GM19099 (cell line): ENCODE measurements around the gene RNF130.

Source experiments
- POLR2A ChIP-seq: IDR thresholded peaks from 3 replicates; pipeline ENCODE4 v1.6.1; 2011; ENCODE audit warnings: low read depth; ENCODE audit not compliant: insufficient read length; ENCODE audit errors: extremely low read depth

RNF130 gene

DNA sequence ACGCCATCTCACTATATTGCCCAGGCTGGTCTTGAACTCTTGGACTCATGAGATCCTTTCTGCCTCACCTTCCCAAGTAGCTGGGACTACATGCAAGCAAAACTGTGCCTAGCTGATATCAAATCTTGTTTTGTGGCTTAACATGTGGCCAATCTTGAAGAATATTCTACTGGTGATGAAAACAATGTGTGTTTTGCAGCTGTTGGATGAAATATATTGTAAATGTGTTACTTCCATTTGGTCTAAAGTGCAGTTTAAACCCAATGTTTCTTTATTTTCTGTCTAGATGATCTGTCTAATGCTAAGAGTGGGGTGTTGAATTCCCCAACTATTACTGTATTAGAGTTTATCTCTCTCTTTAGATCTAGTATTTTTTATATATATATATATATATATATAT, 73.1 kb downstream of the RNF130 start:
- no peak for TF ChIP-seq POLR2A

- TF ChIP-seq POLR2A = no peak
Measured at GRCh38 chr5:179994583-179995323, 76.8 kb downstream of the RNF130 start.

DNA sequence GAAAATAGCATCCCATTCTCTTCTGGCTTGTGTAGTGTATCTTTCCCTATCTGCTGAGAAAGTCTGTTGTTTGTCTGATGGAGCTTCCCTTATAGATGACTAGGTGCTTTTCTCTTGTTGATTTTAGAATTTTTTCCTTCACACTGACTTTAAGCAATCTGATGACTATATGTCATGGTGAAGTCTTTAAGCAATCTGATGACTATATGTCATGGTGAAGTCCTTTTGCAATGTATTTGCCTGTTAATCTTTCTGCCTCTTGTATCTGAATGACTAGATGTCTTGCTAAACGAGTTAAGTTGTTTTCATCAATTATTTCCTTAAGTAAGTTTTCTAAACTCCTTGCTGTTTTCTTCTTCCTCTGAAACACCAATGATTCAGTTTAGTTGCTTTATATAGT, 80.5 kb downstream of the RNF130 start:
- TF ChIP-seq POLR2A = no peak

DNA sequence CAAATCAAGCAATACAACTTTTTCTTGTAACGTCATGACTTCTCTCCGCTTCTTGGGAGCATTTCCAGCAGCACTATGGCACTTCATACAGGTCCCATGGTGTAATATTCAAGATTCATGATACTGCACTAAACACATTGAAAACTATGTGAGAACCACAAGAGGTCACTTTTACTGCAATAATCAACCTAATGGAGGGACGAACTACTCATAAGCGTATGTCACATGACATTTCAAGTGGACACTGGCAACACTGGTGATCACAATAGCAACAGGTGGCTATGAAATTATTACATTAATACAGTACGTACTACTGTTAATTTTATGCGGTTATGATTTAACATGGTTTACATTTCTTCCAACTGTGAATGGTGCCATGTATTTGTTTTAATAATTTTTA, 85.2 kb downstream of the RNF130 start:
- no peak for TF ChIP-seq POLR2A

DNA sequence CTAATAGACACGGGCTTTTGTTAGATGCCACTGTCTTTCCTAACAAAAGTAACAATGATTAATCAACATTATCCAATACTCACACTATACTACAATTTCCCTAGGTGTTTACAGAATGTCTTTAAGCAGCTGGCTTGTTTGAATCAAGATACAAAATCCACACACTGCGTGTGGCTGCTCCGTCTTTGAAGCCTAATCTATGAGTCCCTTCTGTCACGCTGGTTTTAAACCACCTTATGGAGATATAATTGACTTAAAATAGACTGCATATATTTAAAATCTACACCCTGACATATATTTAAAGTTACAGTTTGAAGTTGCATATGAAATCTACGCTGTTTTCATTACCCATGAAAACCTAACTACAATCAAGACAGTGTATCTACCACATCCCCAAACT, 89.9 kb downstream of the RNF130 start:
- no peak for TF ChIP-seq POLR2A

- no peak for TF ChIP-seq POLR2A
Measured at GRCh38 chr5:179980767-179981166, 90.8 kb downstream of the RNF130 start.

DNA sequence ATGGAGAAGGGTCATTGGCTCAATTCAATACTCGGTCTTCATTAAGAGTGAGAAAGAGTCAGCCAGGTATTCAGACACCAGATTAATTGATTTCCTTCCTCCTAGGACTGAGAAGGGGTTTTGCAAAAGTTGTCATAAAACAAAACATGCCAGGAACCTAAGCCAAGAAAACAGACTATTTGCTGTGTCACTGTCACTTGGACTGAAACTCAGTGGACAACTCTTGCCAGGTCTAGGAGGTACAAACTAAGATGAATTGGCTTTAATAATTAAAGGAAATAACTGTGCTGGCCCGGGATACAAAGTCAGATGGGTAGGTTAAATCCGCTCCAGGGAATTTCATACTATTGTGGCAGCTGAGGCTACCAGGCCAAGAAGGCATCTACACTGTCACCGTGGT, 92.8 kb downstream of the RNF130 start:
- TF ChIP-seq POLR2A = no peak

DNA sequence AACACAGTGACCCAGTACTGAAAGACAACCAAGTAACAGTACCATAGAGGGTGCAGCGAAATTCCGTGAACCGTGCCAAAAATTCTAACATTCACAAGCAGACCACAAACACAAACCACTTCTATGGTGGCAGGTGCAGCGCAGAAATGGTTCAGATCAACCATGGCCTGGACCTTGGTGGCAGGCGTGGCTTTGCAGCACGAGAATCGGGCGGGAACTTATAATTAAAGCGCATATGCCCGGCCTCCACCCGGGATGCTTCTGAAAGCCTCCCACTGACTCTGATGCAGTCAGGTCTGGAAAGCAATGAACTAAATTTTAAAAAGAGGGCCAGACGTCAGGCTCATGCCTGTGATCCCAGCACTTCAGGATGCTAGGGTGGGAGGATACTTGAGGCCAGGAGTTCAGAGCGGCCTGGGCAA, 95.8 kb downstream of the RNF130 start:
- no peak for TF ChIP-seq POLR2A

GRCh38 chr5:179974946-179975712, 96.4 kb downstream of the RNF130 start:
- no peak for TF ChIP-seq POLR2A

- no peak for TF ChIP-seq POLR2A
Measured at GRCh38 chr5:179974246-179974945, 97.2 kb downstream of the RNF130 start.

DNA sequence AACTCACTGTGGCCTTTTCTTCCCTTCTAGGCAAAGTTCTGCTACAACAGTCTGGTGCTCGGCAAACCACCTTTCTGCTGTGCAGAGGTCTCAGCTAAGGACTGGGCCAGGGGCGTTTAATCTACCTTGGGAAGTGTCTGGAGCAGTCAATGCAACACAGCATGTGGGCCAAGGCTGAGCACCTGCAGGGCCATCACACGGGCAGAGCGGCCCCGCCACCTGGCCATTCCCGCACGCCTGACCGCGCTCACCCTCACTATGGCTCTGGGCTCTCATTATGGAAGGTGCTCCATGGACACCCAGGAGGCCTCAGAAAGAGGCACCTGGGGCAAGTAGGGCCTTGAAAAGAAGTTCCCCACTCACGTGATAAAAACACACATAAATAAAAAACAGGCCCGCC, 98.2 kb downstream of the RNF130 start:
- no peak for TF ChIP-seq POLR2A

DNA sequence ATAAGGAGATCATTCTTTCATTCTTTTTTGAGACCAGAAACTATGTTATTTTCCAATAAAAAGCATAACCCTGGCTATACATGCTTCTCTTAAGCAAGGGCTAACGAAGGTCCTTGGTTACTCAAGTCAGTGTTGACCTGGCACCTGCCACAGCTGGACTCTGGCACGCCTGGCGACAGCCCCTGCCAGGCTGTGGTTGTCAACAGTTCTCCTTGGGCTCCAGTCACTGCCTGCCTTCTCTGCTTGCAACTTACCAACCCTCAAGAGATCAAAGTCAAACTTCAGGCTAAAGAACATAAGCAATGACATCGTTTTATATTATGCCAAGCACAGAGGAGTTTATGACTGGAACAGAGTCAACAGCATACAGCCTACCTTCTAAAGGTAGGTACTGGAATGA, 102.4 kb downstream of the RNF130 start:
- TF ChIP-seq POLR2A = no peak

DNA sequence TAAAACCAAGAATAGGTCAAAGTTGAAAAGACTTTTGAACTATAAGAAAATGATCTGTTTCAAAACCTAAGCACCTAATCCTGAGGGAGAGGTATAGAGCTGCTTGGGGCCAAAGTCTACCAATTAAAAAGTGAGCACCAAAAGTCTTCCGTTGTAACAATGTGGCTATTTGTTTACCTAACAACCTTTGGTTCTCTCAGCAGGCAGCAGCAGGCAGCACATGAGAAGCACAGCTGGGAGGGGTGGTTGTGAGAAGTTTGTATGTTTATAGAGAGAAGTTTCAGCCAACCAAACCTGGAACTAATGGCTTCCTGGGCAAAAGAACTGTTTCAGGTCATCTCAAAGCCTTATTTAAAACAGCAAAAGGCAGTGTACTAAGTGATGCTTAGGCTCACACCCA, 104.1 kb downstream of the RNF130 start:
- TF ChIP-seq POLR2A = no peak

GRCh38 chr5:179964015-179964414, 107.5 kb downstream of the RNF130 start:
- TF ChIP-seq POLR2A = no peak

DNA sequence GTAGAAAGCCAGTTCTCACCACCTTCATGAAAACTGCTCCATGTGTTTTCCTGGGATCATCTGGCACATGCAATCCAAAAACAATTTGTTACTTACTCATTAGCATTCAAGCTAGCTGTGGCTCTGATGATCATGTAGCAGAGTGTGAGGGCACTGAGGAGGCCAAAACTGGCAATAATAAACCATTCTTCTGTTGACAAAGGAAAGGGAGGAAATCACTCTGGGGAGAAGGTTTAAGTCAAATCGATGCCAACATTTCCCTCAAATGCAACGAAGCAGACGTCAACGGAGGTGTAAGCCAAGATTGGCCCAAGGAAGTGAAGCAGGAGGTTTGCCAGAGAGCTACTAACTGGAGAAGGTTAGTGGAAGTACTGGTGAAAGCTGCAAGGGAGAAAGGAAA, 108.2 kb downstream of the RNF130 start:
- TF ChIP-seq POLR2A = no peak
